ENCODE results near the gene CFAP299. TPM values are rescaled to one million over a fixed set of nuclear protein-coding genes. Genes with fewer than 3 reads are reported as not detected.

CFAP299 gene
- total and polyA plus RNA-seq, 2 donors (not counting 3 experiments of a cell fraction or from before 2014, with no cell fraction given) = not detected

- FAIRE-seq (no peak), DNase-seq (ENCODE audit: low read depth, low spot score) (no peak)
- Histone ChIP-seq H3K79me2 (ENCODE audit: control insufficient read depth, insufficient read depth, low read length) (no peaks in the 10 kb centered on the region), H3K4me1 (ENCODE audit: control insufficient read depth, extremely low read depth, insufficient read depth, low read length) (no peaks in the 10 kb centered on the region), H2AFZ (ENCODE audit: low read depth, low read length) (no peak overlapping the region), H3K9me3 (replicated peaks; ENCODE audit: control insufficient read depth, insufficient read depth, low read length) (no peaks in the 10 kb centered on the region), H3K9ac (replicated peaks; ENCODE audit: extremely low read depth, insufficient read depth, low read length) (no peak overlapping the region), H3K4me2 (ENCODE audit: insufficient read depth, low read length) (no peak overlapping the region), H3K9me1 (replicated peaks; ENCODE audit: control insufficient read depth, extremely low read depth, insufficient read depth, low read length) (no peaks in the 10 kb centered on the region), H3K27ac (ENCODE audit: insufficient read depth, low read depth, low read length) (no peak overlapping the region), H3K4me3 (replicated peaks in 1 of 3; ENCODE audit: insufficient read depth in 1 of 3, low read depth in 1 of 3, low read length in 3 of 3) (no peak overlapping the region), H4K20me1 (replicated peaks; ENCODE audit: control insufficient read depth, extremely low read depth, insufficient read depth, low read length) (no peaks in the 10 kb centered on the region), H3K27me3 (ENCODE audit: control insufficient read depth in 2 of 2, insufficient read depth in 2 of 2, low read length in 2 of 2) (no peaks in the 10 kb centered on the region), H3K36me3 (ENCODE audit: control insufficient read depth in 2 of 2, extremely low read depth in 1 of 2, insufficient read depth in 2 of 2, low read length in 2 of 2) (no peaks in the 10 kb centered on the region)
- intact Hi-C loops (cut with micrococcal nuclease) (no loop called here), dilution Hi-C loops (cut with MboI; ENCODE audit: extremely low pct_ligation_motif_present, low sequenced_read_pairs) (no loop called here)
- ChIA-PET CTCF (no interaction called here), POLR2A (no interaction called here)
- no TSS peak for BruUV-seq (replicated peaks)
- TF ChIP-seq FOS (IDR thresholded peaks at IDR 0.05; ENCODE audit: borderline replicate concordance, insufficient read depth, low read length) = no peak
Observed at GRCh38 chr4:80694171-80694570, 358.6 kb downstream of the CFAP299 start.

DNA sequence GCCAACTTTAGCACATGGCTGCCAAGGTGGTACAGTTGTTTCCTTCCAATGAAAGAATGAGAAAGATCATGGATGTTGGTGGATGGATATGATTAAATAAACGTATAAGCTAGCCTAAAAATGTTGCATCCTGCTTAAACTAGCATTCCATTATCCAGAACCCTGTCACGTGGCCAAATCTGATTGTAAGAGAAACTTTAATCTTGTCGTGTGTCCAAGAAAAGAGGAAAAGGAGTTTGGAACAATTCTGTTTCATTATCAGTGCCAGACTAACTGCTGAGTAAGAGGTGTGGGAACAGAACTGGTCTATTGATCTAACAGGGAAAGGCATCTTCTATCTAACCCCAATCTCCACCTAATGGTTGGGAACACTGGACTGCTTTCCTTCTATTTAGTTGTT, 369.8 kb downstream of the CFAP299 start:
- no TSS peak for BruUV-seq (replicated peaks)
- POLR2A ChIA-PET = no interaction called here
- H3K27ac ChIP-seq (ENCODE audit: insufficient read depth, low read depth, low read length) = no peak overlapping the region
- intact Hi-C loops (cut with micrococcal nuclease) (no loop called here), dilution Hi-C loops (cut with MboI; ENCODE audit: extremely low pct_ligation_motif_present, low sequenced_read_pairs) (no loop called here)
- CTCF ChIA-PET = no interaction called here
- H3K9me3 ChIP-seq (replicated peaks; ENCODE audit: control insufficient read depth, insufficient read depth, low read length) = peaks cover 5% of the 10 kb centered on the region
- H3K4me2 ChIP-seq (ENCODE audit: insufficient read depth, low read length) = no peak overlapping the region
- FAIRE-seq (no peak), DNase-seq (ENCODE audit: low read depth, low spot score) (no peak)
- no peaks in the 10 kb centered on the region for H3K9me1 ChIP-seq (replicated peaks; ENCODE audit: control insufficient read depth, extremely low read depth, insufficient read depth, low read length)
- H3K36me3 ChIP-seq (ENCODE audit: control insufficient read depth in 2 of 2, extremely low read depth in 1 of 2, insufficient read depth in 2 of 2, low read length in 2 of 2) = no peaks in the 10 kb centered on the region
- no peak overlapping the region for H2AFZ ChIP-seq (ENCODE audit: low read depth, low read length)
- H3K79me2 ChIP-seq (ENCODE audit: control insufficient read depth, insufficient read depth, low read length) = no peaks in the 10 kb centered on the region
- no peaks in the 10 kb centered on the region for H3K27me3 ChIP-seq (ENCODE audit: control insufficient read depth in 2 of 2, insufficient read depth in 2 of 2, low read length in 2 of 2)
- no peaks in the 10 kb centered on the region for H3K4me1 ChIP-seq (ENCODE audit: control insufficient read depth, extremely low read depth, insufficient read depth, low read length)
- H4K20me1 ChIP-seq (replicated peaks; ENCODE audit: control insufficient read depth, extremely low read depth, insufficient read depth, low read length) = no peaks in the 10 kb centered on the region
- no peak overlapping the region for H3K4me3 ChIP-seq (replicated peaks in 1 of 3; ENCODE audit: insufficient read depth in 1 of 3, low read depth in 1 of 3, low read length in 3 of 3)
- no peak overlapping the region for H3K9ac ChIP-seq (replicated peaks; ENCODE audit: extremely low read depth, insufficient read depth, low read length)
- no peak for TF ChIP-seq FOS (IDR thresholded peaks at IDR 0.05; ENCODE audit: borderline replicate concordance, insufficient read depth, low read length)
- no peak for TF ChIP-seq GATA2 (IDR thresholded peaks at IDR 0.05; ENCODE audit: insufficient read depth, insufficient read length, low read depth, low read length)
- TF ChIP-seq, protein P1, sequence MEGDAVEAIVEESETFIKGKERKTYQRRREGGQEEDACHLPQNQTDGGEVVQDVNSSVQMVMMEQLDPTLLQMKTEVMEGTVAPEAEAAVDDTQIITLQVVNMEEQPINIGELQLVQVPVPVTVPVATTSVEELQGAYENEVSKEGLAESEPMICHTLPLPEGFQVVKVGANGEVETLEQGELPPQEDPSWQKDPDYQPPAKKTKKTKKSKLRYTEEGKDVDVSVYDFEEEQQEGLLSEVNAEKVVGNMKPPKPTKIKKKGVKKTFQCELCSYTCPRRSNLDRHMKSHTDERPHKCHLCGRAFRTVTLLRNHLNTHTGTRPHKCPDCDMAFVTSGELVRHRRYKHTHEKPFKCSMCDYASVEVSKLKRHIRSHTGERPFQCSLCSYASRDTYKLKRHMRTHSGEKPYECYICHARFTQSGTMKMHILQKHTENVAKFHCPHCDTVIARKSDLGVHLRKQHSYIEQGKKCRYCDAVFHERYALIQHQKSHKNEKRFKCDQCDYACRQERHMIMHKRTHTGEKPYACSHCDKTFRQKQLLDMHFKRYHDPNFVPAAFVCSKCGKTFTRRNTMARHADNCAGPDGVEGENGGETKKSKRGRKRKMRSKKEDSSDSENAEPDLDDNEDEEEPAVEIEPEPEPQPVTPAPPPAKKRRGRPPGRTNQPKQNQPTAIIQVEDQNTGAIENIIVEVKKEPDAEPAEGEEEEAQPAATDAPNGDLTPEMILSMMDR (IDR thresholded peaks at IDR 0.05; ENCODE audit: extremely low read depth in 1 of 2, insufficient read depth in 1 of 2, low read depth in 1 of 2, low read length in 2 of 2) = no peak
- no peak for TF ChIP-seq JUN (IDR thresholded peaks at IDR 0.05; ENCODE audit: borderline replicate concordance, insufficient read depth, insufficient read length, low read depth)
- TF ChIP-seq MYC (IDR thresholded peaks at IDR 0.05; ENCODE audit: low read depth, low read length) = no peak
- TF ChIP-seq MAX (IDR thresholded peaks at IDR 0.05; ENCODE audit: insufficient read depth, insufficient read length) = no peak
- no peak for TF ChIP-seq POLR2AphosphoS5 (IDR thresholded peaks at IDR 0.05; ENCODE audit: insufficient read depth, low read depth, low read length)
- no peak for TF ChIP-seq POLR2A (IDR thresholded peaks at IDR 0.05; ENCODE audit: low read depth, low read length)

All from endothelial cell of umbilical vein (primary cell).